ENCODE data around the gene PCF11. TPM values are rescaled to one million over a fixed set of nuclear protein-coding genes. Genes with fewer than 3 reads are reported as not detected.

Gene PCF11
- total RNA-seq, 1 experiment from 2014 or later: 46.1 TPM

- TF ChIP-seq ZNF532 (CRISPR knock-in tag; IDR thresholded peaks at IDR 0.05; ENCODE audit: borderline replicate concordance) (no peak), CBFB (CRISPR knock-in tag; IDR thresholded peaks at IDR 0.05; ENCODE audit: low read depth) (no peak)
Observed at GRCh38 chr11:83156144-83156995, 561 bp upstream of the PCF11 start (continued).

DNA sequence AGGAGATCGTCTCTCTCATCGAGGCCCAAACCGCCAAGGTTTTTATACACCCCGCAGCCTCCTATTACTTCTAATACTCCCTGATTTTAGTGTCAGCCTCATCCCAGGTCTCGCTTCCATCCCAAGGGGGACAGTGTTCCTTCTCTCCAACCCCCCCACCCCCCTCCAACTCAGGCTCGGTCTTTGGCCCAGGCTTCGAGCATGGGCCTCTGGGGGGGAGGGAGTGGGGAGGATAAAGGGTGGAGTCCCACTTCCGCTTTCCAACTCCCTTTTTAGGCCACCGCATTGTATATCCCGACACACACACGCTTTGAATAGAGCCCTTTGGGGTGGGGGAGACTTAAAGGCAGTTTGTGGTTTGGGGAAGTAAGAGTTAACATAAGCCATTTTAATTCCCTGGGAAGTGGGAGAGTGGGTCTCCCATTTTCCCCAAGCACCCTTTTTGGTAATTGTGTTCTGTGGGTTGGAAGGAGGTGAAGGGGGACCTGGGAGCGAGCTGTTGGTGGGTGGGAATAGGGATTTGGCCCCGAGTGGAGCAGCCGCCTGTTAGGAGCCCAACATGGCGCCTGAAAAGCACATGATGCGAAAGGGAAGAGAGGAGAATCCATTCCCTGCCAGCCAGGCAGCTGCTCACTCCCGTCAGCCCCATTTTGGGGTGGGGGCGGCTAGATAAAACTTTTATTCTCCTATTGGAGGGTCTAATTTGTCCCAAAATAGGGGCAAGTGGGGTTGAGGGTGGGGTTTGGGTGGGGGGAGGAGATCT is 844 bp downstream of the PCF11 start:
- Mint-ChIP-seq H3K9me3 (no peaks in the 10 kb centered on the region), H3K4me1 (peaks cover 29% of the 10 kb centered on the region), H3K4me3 (peak overlapping the region; percentile 99), H3K27ac (peak overlapping the region; percentile 100), H3K27me3 (ENCODE audit: low read depth) (no peaks in the 10 kb centered on the region), H3K36me3 (peaks cover 26% of the 10 kb centered on the region)
- CTCF ChIA-PET: interaction anchor here (1.6 to 2.0 kb wide), 2 partner anchors 128 to 256 kb away, joined by 3 to 5 read pairs; partner anchors contain the start of genes CCDC90B and DDIAS
- POLR2A ChIA-PET: interaction anchor here (0.9 to 3.1 kb wide), 15 partner anchors 10 to 290 kb away, joined by 3 to 46 read pairs (median 4); partner anchors contain the start of genes ANKRD42, DDIAS, PRCP and RAB30
- no peak for ATAC-seq
- TF ChIP-seq KAT7 (CRISPR knock-in tag; IDR thresholded peaks at IDR 0.05; ENCODE audit: borderline replicate concordance) (peak; percentile 28; the same call in 1 of the 2 replicates), TEAD4 (CRISPR knock-in tag; IDR thresholded peaks at IDR 0.05) (no peak), USF2 (CRISPR knock-in tag; IDR thresholded peaks at IDR 0.05) (peak; percentile 22; the same call in 1 of the 2 replicates)
- DNase-seq (ENCODE audit: low spot score): peak; percentile 24

DNA sequence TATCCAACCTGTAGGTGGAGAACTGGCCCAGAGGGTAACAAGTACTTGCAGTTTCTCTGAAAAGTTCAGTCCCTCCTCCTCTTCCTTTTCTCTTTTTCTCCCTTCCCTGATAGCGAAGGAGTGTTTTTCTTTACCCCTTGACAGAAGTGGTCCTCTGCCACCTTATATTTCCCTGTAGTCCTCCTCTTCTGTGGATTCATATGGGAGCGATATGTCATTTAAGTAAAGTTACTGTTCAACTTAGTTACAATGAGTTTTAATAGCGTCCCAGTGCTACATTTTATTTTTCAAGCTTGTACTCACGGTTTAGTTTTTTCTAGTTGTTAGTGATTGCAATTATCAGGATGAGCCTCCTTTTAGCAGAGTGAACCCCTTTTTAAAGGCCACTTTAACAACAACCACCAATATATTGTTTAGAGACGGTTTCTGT is 1.4 kb downstream of the PCF11 start:
- DNase-seq (ENCODE audit: low spot score): no peak
- ChIA-PET POLR2A (no interaction called here), CTCF (interaction anchor here (0.6 kb wide), 1 partner anchor 248 kb away, joined by 3 read pairs; no protein-coding TSS in a partner anchor)
- H3K27me3 Mint-ChIP-seq (ENCODE audit: low read depth): no peaks in the 10 kb centered on the region
- peak overlapping the region; percentile 99 for H3K4me3 Mint-ChIP-seq
- H3K36me3 Mint-ChIP-seq: peaks cover 26% of the 10 kb centered on the region
- ATAC-seq: no peak
- no peaks in the 10 kb centered on the region for H3K9me3 Mint-ChIP-seq
- no peak for TF ChIP-seq ZNF423 (CRISPR knock-in tag; IDR thresholded peaks at IDR 0.05)
- TF ChIP-seq, protein P1, sequence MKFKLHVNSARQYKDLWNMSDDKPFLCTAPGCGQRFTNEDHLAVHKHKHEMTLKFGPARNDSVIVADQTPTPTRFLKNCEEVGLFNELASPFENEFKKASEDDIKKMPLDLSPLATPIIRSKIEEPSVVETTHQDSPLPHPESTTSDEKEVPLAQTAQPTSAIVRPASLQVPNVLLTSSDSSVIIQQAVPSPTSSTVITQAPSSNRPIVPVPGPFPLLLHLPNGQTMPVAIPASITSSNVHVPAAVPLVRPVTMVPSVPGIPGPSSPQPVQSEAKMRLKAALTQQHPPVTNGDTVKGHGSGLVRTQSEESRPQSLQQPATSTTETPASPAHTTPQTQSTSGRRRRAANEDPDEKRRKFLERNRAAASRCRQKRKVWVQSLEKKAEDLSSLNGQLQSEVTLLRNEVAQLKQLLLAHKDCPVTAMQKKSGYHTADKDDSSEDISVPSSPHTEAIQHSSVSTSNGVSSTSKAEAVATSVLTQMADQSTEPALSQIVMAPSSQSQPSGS (CRISPR knock-in tag; IDR thresholded peaks at IDR 0.05; ENCODE audit: borderline replicate concordance, low read depth): no peak
- TF ChIP-seq, protein P2, sequence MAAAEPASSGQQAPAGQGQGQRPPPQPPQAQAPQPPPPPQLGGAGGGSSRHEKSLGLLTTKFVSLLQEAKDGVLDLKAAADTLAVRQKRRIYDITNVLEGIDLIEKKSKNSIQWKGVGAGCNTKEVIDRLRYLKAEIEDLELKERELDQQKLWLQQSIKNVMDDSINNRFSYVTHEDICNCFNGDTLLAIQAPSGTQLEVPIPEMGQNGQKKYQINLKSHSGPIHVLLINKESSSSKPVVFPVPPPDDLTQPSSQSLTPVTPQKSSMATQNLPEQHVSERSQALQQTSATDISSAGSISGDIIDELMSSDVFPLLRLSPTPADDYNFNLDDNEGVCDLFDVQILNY (CRISPR knock-in tag; IDR thresholded peaks at IDR 0.05): no peak
- peaks cover 29% of the 10 kb centered on the region for H3K4me1 Mint-ChIP-seq
- H3K27ac Mint-ChIP-seq: peak overlapping the region; percentile 92
